Esophagus squamous epithelium (tissue), 4 donors: ENCODE measurements around the gene TCAP.

Source experiments
- CTCF ChIP-seq, 6 experiments: fragments of 450-650 bp in 4 of 6; fragments of 200-600 bp in 2 of 6; sonication (generic) in 2 of 6; IDR thresholded peaks; one replicate each; pipeline ENCODE4 v1.5.1; 2016 to 2019; ENCODE audit warnings: antibody characterized with exemption in 6 of 6, mild to moderate bottlenecking in 4 of 6, moderate library complexity in 4 of 6
- POLR2A ChIP-seq, 4 donors: fragments of 450-650 bp; IDR thresholded peaks; one replicate each; pipeline ENCODE4 v1.6.1; 2017; ENCODE audit warnings: antibody characterized with exemption in 4 of 4, mild to moderate bottlenecking in 4 of 4, moderate library complexity in 3 of 4

DNA sequence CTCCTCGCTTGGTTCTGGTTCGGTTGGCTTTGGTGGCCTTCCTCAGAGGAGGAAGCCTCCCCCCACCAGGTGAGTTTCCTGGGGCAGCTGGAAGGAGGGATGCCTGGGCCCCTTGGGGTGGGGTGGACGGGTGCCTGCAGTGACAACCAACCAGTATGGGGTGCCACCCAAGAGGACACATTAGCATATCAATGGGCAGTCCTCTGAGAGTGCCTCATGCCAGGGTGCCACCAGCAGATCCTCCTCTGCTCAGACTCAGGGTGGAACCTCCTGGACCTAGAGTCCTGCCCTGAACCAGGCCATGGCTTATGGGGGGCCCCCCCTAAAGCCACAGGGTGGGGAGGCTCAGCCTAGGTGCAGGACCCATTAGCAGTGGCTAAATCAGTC lies 35.7 kb upstream of the TCAP start:
- no peak for TF ChIP-seq CTCF (IDR thresholded peaks at IDR 0.05)
- no peak for TF ChIP-seq POLR2A (IDR thresholded peaks at IDR 0.05)
